Thyroid gland (tissue), 4 donors: Measurements from ENCODE around the gene DCST1.

ENCODE experiments used
- POLR2A ChIP-seq, 2 donors: fragments of 450-650 bp; IDR thresholded peaks; one replicate each; pipeline ENCODE4 v1.6.1; 2017; ENCODE audit warnings: antibody characterized with exemption in 2 of 2, mild to moderate bottlenecking in 2 of 2, moderate library complexity in 1 of 2
- TF ChIP-seq, protein P1 (sequence below), 6 experiments: fragments of 200-600 bp in 3 of 6; fragments of 450-650 bp in 3 of 6; sonication (generic) in 3 of 6; IDR thresholded peaks; one replicate each; pipeline ENCODE4 v1.5.1; 2016 to 2019; ENCODE audit warnings: antibody characterized with exemption in 6 of 6, mild to moderate bottlenecking in 2 of 6, inconsistent platforms in 1 of 6, moderate library complexity in 1 of 6

GRCh38 chr1:155019377-155020245 is 14.0 kb upstream of the DCST1 start:
- TF ChIP-seq, protein P1, sequence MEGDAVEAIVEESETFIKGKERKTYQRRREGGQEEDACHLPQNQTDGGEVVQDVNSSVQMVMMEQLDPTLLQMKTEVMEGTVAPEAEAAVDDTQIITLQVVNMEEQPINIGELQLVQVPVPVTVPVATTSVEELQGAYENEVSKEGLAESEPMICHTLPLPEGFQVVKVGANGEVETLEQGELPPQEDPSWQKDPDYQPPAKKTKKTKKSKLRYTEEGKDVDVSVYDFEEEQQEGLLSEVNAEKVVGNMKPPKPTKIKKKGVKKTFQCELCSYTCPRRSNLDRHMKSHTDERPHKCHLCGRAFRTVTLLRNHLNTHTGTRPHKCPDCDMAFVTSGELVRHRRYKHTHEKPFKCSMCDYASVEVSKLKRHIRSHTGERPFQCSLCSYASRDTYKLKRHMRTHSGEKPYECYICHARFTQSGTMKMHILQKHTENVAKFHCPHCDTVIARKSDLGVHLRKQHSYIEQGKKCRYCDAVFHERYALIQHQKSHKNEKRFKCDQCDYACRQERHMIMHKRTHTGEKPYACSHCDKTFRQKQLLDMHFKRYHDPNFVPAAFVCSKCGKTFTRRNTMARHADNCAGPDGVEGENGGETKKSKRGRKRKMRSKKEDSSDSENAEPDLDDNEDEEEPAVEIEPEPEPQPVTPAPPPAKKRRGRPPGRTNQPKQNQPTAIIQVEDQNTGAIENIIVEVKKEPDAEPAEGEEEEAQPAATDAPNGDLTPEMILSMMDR (IDR thresholded peaks at IDR 0.05) = no peak
- no peak for TF ChIP-seq POLR2A (IDR thresholded peaks at IDR 0.05)
